NB4 (cell line): ENCODE results near the gene SMCO2.

Source experiments
- DNase-seq: peaks from one replicate; pipeline ENCODE4 v3.0.0; 2010; ENCODE audit warnings: low read depth
- H3K4me3 ChIP-seq: one replicate; pipeline ENCODE4 v1.5.1; 2011; ENCODE audit warnings: mild to moderate bottlenecking, low read depth, low read length, moderate library complexity
- CTCF ChIP-seq: IDR thresholded peaks from one replicate; pipeline ENCODE4 v1.5.1; 2012; ENCODE audit warnings: low read depth, low read length
- MAX ChIP-seq: IDR thresholded peaks from 2 replicates; pipeline ENCODE4 v1.6.1; 2011; ENCODE audit warnings: low read depth, low read length
- MYC ChIP-seq: IDR thresholded peaks from 2 replicates; pipeline ENCODE4 v1.6.1; 2011; ENCODE audit warnings: low read depth, low read length
- POLR2A ChIP-seq: IDR thresholded peaks from 2 replicates; pipeline ENCODE4 v1.6.1; 2011; ENCODE audit warnings: mild to moderate bottlenecking; ENCODE audit not compliant: insufficient read length; ENCODE audit errors: extremely low read depth

Gene SMCO2

GRCh38 chr12:27467641-27468040 is 21.1 kb downstream of the SMCO2 start:
- TF ChIP-seq POLR2A = no peak
- TF ChIP-seq CTCF = no peak
- no peak for DNase-seq
- no peak overlapping the region for H3K4me3 ChIP-seq

GRCh38 chr12:27468241-27468640 is 21.7 kb downstream of the SMCO2 start:
- no peak overlapping the region for H3K4me3 ChIP-seq
- no peak for DNase-seq

GRCh38 chr12:27469176-27469736 is 22.7 kb downstream of the SMCO2 start:
- no peak overlapping the region for H3K4me3 ChIP-seq
- no peak for DNase-seq
- TF ChIP-seq MYC (no peak), POLR2A (no peak), MAX (no peak), CTCF (no peak)

More at GRCh38 chr12:27468241-27468640, 21.7 kb downstream of the SMCO2 start:
- no peak for TF ChIP-seq POLR2A
- no peak for TF ChIP-seq CTCF
- TF ChIP-seq MYC = no peak
- TF ChIP-seq MAX = no peak

- DNase-seq = no peak
- TF ChIP-seq CTCF (no peak), MAX (no peak)
- no peak overlapping the region for H3K4me3 ChIP-seq
Observed at GRCh38 chr12:27472604-27473003, 26.1 kb downstream of the SMCO2 start.

GRCh38 chr12:27474344-27474743 is 27.8 kb downstream of the SMCO2 start:
- no peak for DNase-seq
- no peak overlapping the region for H3K4me3 ChIP-seq
- TF ChIP-seq CTCF (no peak), MAX (no peak), MYC (no peak), POLR2A (no peak)

GRCh38 chr12:27477049-27477448 is 30.5 kb downstream of the SMCO2 start:
- no peak overlapping the region for H3K4me3 ChIP-seq
- no peak for DNase-seq
- TF ChIP-seq CTCF (no peak), MYC (no peak), POLR2A (no peak), MAX (no peak)
